Choroid plexus epithelial cell (primary cell): ENCODE data around the gene SHROOM2.

Experiments used
- DNase-seq: peaks from one replicate; pipeline ENCODE4 v3.0.0-alpha.2; 2010; ENCODE audit warnings: low read depth
- H3K4me3 ChIP-seq: 2 replicates; pipeline ENCODE4 v1.5.1; 2011; ENCODE audit warnings: low read depth, mild to moderate bottlenecking, control low read depth, low read length, moderate library complexity
- TF ChIP-seq, protein P1 (sequence below): conservative IDR thresholded peaks from 2 replicates; pipeline ENCODE4 v1.5.1; 2011; ENCODE audit warnings: low read depth, mild to moderate bottlenecking, control low read depth, inconsistent platforms, low read length, moderate library complexity

The SHROOM2 gene

DNA sequence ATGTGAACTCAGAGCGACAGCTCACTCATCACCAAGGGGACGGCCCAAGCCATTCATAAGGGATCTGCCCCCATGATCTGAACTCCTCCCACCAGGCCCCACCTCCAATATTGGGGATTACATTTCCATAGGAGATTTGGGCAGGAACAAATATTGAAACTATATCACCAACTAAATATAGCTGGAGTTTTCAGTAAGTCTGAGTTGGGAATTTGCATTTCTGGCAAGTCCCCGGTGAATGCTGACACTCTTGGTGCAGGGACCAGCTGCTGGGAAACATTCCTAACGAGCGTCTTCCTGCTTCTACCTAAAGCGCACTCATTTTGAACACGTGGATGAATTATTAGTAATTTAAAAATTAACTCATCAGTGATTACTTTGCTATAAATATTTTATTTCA lies 194.2 kb downstream of the SHROOM2 start:
- TF ChIP-seq, protein P1, sequence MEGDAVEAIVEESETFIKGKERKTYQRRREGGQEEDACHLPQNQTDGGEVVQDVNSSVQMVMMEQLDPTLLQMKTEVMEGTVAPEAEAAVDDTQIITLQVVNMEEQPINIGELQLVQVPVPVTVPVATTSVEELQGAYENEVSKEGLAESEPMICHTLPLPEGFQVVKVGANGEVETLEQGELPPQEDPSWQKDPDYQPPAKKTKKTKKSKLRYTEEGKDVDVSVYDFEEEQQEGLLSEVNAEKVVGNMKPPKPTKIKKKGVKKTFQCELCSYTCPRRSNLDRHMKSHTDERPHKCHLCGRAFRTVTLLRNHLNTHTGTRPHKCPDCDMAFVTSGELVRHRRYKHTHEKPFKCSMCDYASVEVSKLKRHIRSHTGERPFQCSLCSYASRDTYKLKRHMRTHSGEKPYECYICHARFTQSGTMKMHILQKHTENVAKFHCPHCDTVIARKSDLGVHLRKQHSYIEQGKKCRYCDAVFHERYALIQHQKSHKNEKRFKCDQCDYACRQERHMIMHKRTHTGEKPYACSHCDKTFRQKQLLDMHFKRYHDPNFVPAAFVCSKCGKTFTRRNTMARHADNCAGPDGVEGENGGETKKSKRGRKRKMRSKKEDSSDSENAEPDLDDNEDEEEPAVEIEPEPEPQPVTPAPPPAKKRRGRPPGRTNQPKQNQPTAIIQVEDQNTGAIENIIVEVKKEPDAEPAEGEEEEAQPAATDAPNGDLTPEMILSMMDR: no peak
- no peak for DNase-seq
- H3K4me3 ChIP-seq: no peak overlapping the region

DNA sequence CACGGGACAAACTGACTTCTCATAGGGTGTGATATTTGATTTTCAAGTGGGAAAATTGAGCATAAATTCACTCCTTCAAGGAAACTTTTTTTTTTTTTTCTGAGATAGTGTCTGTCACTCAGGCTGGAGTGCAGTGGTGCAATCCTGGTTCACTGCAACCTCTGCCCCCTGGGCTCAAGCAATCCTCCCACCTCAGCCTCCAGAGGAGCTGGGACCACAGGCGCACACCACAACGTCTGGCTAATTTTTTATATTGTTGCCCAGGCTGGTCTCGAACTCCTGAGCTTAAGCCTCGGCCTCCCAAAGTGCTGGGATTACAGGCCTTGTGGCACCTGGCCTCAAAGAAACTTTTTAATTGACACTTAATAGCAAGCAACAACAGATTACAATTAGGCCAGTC lies 194.7 kb downstream of the SHROOM2 start:
- TF ChIP-seq, protein P1: no peak
- H3K4me3 ChIP-seq: no peak overlapping the region
- DNase-seq: no peak

DNA sequence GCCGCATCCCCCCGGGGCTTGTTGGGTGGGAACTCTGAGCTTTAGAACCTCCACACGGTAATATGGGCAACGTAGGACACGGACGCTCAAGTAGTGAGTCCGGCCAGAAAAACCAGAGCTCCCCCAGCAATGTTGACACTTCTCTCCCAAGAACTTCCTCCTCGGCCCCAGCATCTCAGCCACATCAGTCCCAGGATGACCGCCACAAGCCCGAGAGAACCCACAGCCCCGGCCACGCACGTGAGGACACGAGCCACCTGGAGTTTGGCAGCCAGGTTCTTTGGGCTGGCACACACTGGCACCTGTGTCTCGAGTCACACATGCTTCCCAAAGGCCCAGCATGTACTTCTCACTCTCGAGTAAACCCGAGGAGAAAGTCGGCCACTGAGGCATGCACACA lies 197.2 kb downstream of the SHROOM2 start:
- H3K4me3 ChIP-seq: no peak overlapping the region
- TF ChIP-seq, protein P1: no peak

DNA sequence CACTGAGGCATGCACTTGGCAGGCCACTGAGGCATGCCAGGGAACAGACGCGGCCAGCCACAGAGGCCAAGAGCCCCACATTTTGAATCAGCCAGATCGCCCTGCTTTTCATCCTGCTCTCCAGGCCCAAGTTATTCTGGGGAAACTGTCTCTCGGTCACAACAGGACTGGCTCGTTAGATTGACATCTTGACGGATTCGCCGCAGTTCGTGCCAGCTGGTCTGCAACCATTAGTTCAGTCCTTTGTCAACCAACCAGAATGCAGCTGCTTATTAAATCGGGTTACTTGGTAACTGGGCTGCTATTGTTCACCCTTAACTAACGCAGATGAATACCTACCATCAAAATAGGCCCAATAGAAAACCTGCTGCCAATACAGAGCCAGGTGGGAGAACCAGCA lies 197.6 kb downstream of the SHROOM2 start:
- TF ChIP-seq, protein P1: no peak
- DNase-seq: no peak
- no peak overlapping the region for H3K4me3 ChIP-seq

More for the DNA sequence above, 197.2 kb downstream of the SHROOM2 start:
- no peak for DNase-seq

DNA sequence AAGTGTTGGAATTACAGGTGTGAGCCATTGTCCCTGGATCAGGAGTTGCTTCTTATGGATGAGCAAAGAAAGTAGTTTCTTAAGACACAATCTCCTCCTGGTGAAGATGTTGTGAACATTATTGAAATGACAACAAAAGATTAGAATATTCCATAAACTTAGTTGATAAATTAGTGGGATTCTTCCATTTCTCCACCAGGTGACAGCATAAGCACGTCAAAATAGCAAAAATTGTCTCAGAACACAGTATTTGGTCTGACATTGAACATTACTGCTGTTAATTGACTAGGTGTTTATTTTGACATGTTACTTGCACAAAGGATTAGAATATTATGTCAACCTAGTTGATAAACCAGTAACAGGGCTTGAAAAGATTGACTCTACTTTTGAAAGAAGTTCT lies 202.5 kb downstream of the SHROOM2 start:
- peak; percentile 45 for DNase-seq
- TF ChIP-seq, protein P1: peak; percentile 56

DNA sequence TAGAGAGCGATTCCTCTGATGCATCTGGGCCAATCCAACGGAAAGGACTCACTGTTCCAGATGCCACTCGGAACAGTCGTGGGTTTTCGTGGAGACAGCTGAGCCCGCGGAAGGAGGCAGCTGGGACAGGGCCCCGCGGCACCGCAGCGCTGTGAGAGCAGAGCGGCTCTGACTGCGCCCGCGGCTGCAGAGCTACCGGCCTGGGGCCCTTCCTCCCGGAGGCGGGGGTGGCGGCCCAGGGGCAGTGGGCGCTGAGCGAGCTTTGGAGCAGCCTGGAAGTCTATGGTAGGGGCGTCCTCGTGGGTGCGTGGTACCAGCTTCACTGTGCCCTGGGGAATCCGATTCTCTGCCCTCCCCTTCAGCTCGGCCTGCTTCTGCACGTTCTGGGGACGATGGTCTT lies 205.8 kb downstream of the SHROOM2 start:
- TF ChIP-seq, protein P1: no peak
- DNase-seq: no peak
- H3K4me3 ChIP-seq: no peak overlapping the region

More for the DNA sequence above, 202.5 kb downstream of the SHROOM2 start:
- H3K4me3 ChIP-seq: no peak overlapping the region

DNA sequence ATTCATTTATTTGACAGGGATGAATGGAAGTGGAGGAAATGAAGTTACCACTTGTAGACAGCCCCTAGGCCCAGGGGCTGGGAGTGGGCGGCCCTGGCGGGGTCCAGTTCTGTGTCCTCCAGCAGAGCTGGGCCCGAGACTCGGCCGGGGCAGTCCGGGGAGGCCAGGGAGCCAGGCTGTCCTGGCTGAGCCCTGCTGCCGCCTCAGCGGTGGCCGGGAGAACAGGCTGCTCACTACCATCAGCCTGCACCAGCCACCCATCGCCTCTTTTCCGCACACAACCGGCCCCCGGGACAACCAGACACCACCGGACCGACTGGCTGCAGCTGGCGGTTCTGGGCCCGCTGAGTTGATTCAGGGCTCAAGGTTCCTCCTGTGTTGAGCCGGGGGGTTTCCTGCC lies 206.5 kb downstream of the SHROOM2 start:
- H3K4me3 ChIP-seq: no peak overlapping the region
- DNase-seq: no peak
- TF ChIP-seq, protein P1: no peak
